ENCODE measurements around the gene EYA3.

The EYA3 gene

GRCh38 chr1:28070725-28071593 is 17.5 kb downstream of the EYA3 start:
- no peak for DNase-seq

- DNase-seq, result no peak
These were observed 20.8 kb downstream of the EYA3 start for GRCh38 chr1:28067523-28068090.

GRCh38 chr1:28066393-28067154 is 21.8 kb downstream of the EYA3 start:
- no peak for DNase-seq

GRCh38 chr1:28064064-28064463 is 24.3 kb downstream of the EYA3 start:
- DNase-seq, result no peak

GRCh38 chr1:28062806-28063205 is 25.6 kb downstream of the EYA3 start:
- no peak for DNase-seq

GRCh38 chr1:28058971-28059878 is 29.2 kb downstream of the EYA3 start:
- DNase-seq, result no peak

- DNase-seq, result no peak
These were observed 30.2 kb downstream of the EYA3 start for GRCh38 chr1:28058168-28058567.

GRCh38 chr1:28056129-28056925 is 32.1 kb downstream of the EYA3 start:
- DNase-seq, result no peak

- no peak for DNase-seq
These were observed 37.6 kb downstream of the EYA3 start for GRCh38 chr1:28050776-28051175.

- DNase-seq, result no peak
These were observed 41.7 kb downstream of the EYA3 start for GRCh38 chr1:28046716-28047115.

- DNase-seq, result no peak
These were observed 42.6 kb downstream of the EYA3 start for GRCh38 chr1:28045777-28046176.

GRCh38 chr1:28044399-28044798 is 44.0 kb downstream of the EYA3 start:
- DNase-seq, result no peak

GRCh38 chr1:28039341-28039740 is 49.1 kb downstream of the EYA3 start:
- DNase-seq, result no peak

- DNase-seq, result no peak
These were observed 50.5 kb downstream of the EYA3 start for GRCh38 chr1:28037946-28038345.

- DNase-seq, result no peak
These were observed 51.2 kb downstream of the EYA3 start for GRCh38 chr1:28037206-28037605.

- no peak for DNase-seq
These were observed 52.0 kb downstream of the EYA3 start for GRCh38 chr1:28036431-28036830.

- no peak for DNase-seq
These were observed 53.0 kb downstream of the EYA3 start for GRCh38 chr1:28035420-28035819.

- no peak for DNase-seq
These were observed 56.1 kb downstream of the EYA3 start for GRCh38 chr1:28032281-28032680.

GRCh38 chr1:28031173-28031572 is 57.2 kb downstream of the EYA3 start:
- DNase-seq, result no peak

GRCh38 chr1:28028873-28029654 is 59.3 kb downstream of the EYA3 start:
- no peak for DNase-seq

GRCh38 chr1:28027660-28028059 is 60.8 kb downstream of the EYA3 start:
- DNase-seq, result no peak
